ENCODE results near the gene CDC123.
A peak's percentile ranks its signal among the peaks of the same experiment; 100 is the strongest.
"Not testable (repeated sequence)": the region's sequence is repeated elsewhere in the genome, so short reads cannot be mapped to it uniquely, and the experiment has no call there.

The CDC123 gene

GRCh38 chr10:12195603-12196506, at the start of gene CDC123, which contains the start of gene NUDT5:
Gene CDC123 (plus strand): TSS chr10:12196188. CDS start chr10:12196246, 58 bp downstream.
Gene NUDT5 (minus strand): TSS chr10:12195891. CDS start chr10:12186291, 9,600 bp downstream.
- DNase-seq = peak in 1 of 2 experiments; percentile 60

- no peak for DNase-seq
Observed at GRCh38 chr10:12150163-12150562, 45.8 kb upstream of the CDC123 start.

- no peak for DNase-seq
Observed at GRCh38 chr10:12154516-12154915, 41.5 kb upstream of the CDC123 start.

- no peak for DNase-seq
Observed at GRCh38 chr10:12156367-12157123, 39.4 kb upstream of the CDC123 start.

GRCh38 chr10:12158111-12158510, 37.9 kb upstream of the CDC123 start:
- no peak for DNase-seq

GRCh38 chr10:12160664-12161063, 35.3 kb upstream of the CDC123 start:
- no peak for DNase-seq

GRCh38 chr10:12162927-12163326, 33.1 kb upstream of the CDC123 start:
- DNase-seq = no peak

GRCh38 chr10:12164085-12164484, 31.9 kb upstream of the CDC123 start:
- no peak for DNase-seq

- no peak for DNase-seq
Observed at GRCh38 chr10:12165036-12165435, 31.0 kb upstream of the CDC123 start.

GRCh38 chr10:12165999-12166775, 29.8 kb upstream of the CDC123 start:
- no peak for DNase-seq

GRCh38 chr10:12171512-12171911, 24.5 kb upstream of the CDC123 start:
- DNase-seq = not testable (repeated sequence)

- no peak for DNase-seq
Observed at GRCh38 chr10:12177642-12178041, 18.3 kb upstream of the CDC123 start.

GRCh38 chr10:12179606-12180170, 16.3 kb upstream of the CDC123 start:
- DNase-seq = no peak

GRCh38 chr10:12180221-12180974, 15.6 kb upstream of the CDC123 start:
- DNase-seq = no peak

GRCh38 chr10:12181065-12181775, 14.8 kb upstream of the CDC123 start:
- DNase-seq = no peak

GRCh38 chr10:12184165-12184564, 11.8 kb upstream of the CDC123 start:
- DNase-seq = no peak

GRCh38 chr10:12186323-12186722, 9.7 kb upstream of the CDC123 start:
- no peak for DNase-seq

- DNase-seq = no peak
Observed at GRCh38 chr10:12187321-12187905, 8.6 kb upstream of the CDC123 start.

GRCh38 chr10:12188656-12189055, 7.3 kb upstream of the CDC123 start:
- no peak for DNase-seq

- DNase-seq = no peak
Observed at GRCh38 chr10:12189426-12189825, 6.6 kb upstream of the CDC123 start.

- DNase-seq = no peak
Observed at GRCh38 chr10:12191715-12192114, 4.3 kb upstream of the CDC123 start.

Data from cerebellar nuclear complex (tissue), 1 donor.